HEK293T (cell line): ENCODE results near the gene DHH.

Source experiments
- CTCF ChIA-PET: fragments of 350-600 bp; formaldehyde crosslinking; extraction: SDS; loops from one replicate; lab custom pipeline; 2021; ENCODE audit warnings: antibody characterized with exemption, inconsistent platforms; lab: Yijun Ruan, JAX
- POLR2A ChIA-PET: fragments of 350-600 bp; formaldehyde crosslinking; extraction: SDS; loops from one replicate; lab custom pipeline; 2020; ENCODE audit warnings: antibody characterized with exemption, inconsistent platforms; lab: Yijun Ruan, JAX
- DNase-seq: peaks from one replicate; pipeline ENCODE4 v3.0.0; 2012; ENCODE audit warnings: mixed read lengths; ENCODE audit errors: extremely low spot score
- ARNT ChIP-seq: fragments of 450-650 bp; IDR thresholded peaks from 2 replicates; pipeline ENCODE4 v1.6.1; 2017; ENCODE audit warnings: mild to moderate bottlenecking
- BHLHE40 ChIP-seq: fragments of 450-650 bp; IDR thresholded peaks from 2 replicates; pipeline ENCODE4 v1.6.1; 2016; ENCODE audit warnings: mild to moderate bottlenecking, moderate library complexity, borderline replicate concordance
- CTBP1 ChIP-seq: fragments of 450-650 bp; IDR thresholded peaks from 2 replicates; pipeline ENCODE4 v1.6.1; 2016; ENCODE audit warnings: borderline replicate concordance
- ELF4 ChIP-seq: fragments of 450-650 bp; IDR thresholded peaks from 2 replicates; pipeline ENCODE4 v1.6.1; 2017; ENCODE audit warnings: antibody characterized with exemption
- FOXA1 ChIP-seq: fragments of 450-650 bp; IDR thresholded peaks from 2 replicates; pipeline ENCODE4 v1.6.1; 2016; ENCODE audit warnings: mild to moderate bottlenecking
- FOXK2 ChIP-seq: fragments of 450-650 bp; IDR thresholded peaks from 2 replicates; pipeline ENCODE4 v1.6.1; 2016; ENCODE audit warnings: mild to moderate bottlenecking
- FOXM1 ChIP-seq: fragments of 450-650 bp; IDR thresholded peaks from 2 replicates; pipeline ENCODE4 v1.6.1; 2017; ENCODE audit warnings: mild to moderate bottlenecking, borderline replicate concordance
- HDGF ChIP-seq: fragments of 450-650 bp; IDR thresholded peaks from 2 replicates; pipeline ENCODE4 v1.6.1; 2017; ENCODE audit warnings: antibody characterized with exemption, borderline replicate concordance
- L3MBTL2 ChIP-seq: fragments of 450-650 bp; conservative IDR thresholded peaks from 2 replicates; pipeline ENCODE4 v1.6.1; 2016; ENCODE audit warnings: mild to moderate bottlenecking
- LEF1 ChIP-seq: fragments of 450-650 bp; IDR thresholded peaks from 2 replicates; pipeline ENCODE4 v1.6.1; 2017; ENCODE audit warnings: mild to moderate bottlenecking, borderline replicate concordance
- NFRKB ChIP-seq: fragments of 450-650 bp; IDR thresholded peaks from 2 replicates; pipeline ENCODE4 v1.6.1; 2016; ENCODE audit warnings: mild to moderate bottlenecking, moderate library complexity
- SP1 ChIP-seq: fragments of 450-650 bp; IDR thresholded peaks from 2 replicates; pipeline ENCODE4 v1.6.1; 2017
- SUZ12 ChIP-seq: fragments of 450-650 bp; IDR thresholded peaks from 2 replicates; pipeline ENCODE4 v1.6.1; 2016; ENCODE audit warnings: mild to moderate bottlenecking
- TARDBP ChIP-seq: fragments of 450-650 bp; IDR thresholded peaks from 2 replicates; pipeline ENCODE4 v1.6.1; 2016
- ZNF384 ChIP-seq: fragments of 450-650 bp; IDR thresholded peaks from 2 replicates; pipeline ENCODE4 v1.6.1; 2016
- TF ChIP-seq, protein P1 (sequence below): fragments of 450-650 bp; IDR thresholded peaks from 2 replicates; pipeline ENCODE4 v1.6.1; 2016

The DHH gene

GRCh38 chr12:49091836-49092085 is 2.8 kb downstream of the DHH start:
- POLR2A ChIA-PET = interaction anchor here (0.6 to 1.6 kb wide), 6 partner anchors 10 to 144 kb away, joined by 3 to 18 read pairs (median 5); partner anchors contain the start of genes RHEBL1 and TUBA1B
- no peak for DNase-seq
- CTCF ChIA-PET = interaction anchor here (0.8 to 2.2 kb wide), 6 partner anchors 8 to 132 kb away, joined by 3 to 28 read pairs (median 6); partner anchors contain the start of genes LMBR1L and RHEBL1
- TF ChIP-seq HDGF (no peak), SP1 (no peak), TARDBP (no peak)
- TF ChIP-seq, protein P1, sequence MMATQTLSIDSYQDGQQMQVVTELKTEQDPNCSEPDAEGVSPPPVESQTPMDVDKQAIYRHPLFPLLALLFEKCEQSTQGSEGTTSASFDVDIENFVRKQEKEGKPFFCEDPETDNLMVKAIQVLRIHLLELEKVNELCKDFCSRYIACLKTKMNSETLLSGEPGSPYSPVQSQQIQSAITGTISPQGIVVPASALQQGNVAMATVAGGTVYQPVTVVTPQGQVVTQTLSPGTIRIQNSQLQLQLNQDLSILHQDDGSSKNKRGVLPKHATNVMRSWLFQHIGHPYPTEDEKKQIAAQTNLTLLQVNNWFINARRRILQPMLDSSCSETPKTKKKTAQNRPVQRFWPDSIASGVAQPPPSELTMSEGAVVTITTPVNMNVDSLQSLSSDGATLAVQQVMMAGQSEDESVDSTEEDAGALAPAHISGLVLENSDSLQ = no peak

- CTCF ChIA-PET = interaction anchor here (0.9 to 2.2 kb wide), 5 partner anchors 9 to 38 kb away, joined by 3 to 28 read pairs (median 8); partner anchors contain the start of genes LMBR1L and RHEBL1
- POLR2A ChIA-PET = interaction anchor here (1.2 to 1.6 kb wide), 4 partner anchors 10 to 40 kb away, joined by 4 to 18 read pairs (median 6); partner anchors contain the start of genes RHEBL1 and TUBA1B
- no peak for TF ChIP-seq SP1
- no peak for TF ChIP-seq SUZ12
- no peak for TF ChIP-seq NFRKB
- TF ChIP-seq CTBP1 = no peak
- no peak for DNase-seq
Observed at GRCh38 chr12:49091056-49091835, 3.4 kb downstream of the DHH start.

- no peak for DNase-seq
- POLR2A ChIA-PET = interaction anchor here (2.2 kb wide), 2 partner anchors 26 to 41 kb away, joined by 9 to 28 read pairs; partner anchors contain the start of gene TUBA1B
- CTCF ChIA-PET = interaction anchor here (0.6 to 3.2 kb wide), 4 partner anchors 10 to 20 kb away, joined by 3 to 35 read pairs (median 16); partner anchors contain the start of gene LMBR1L
- TF ChIP-seq FOXA1 (no peak), L3MBTL2 (no peak), FOXM1 (no peak), BHLHE40 (no peak), FOXK2 (no peak), ELF4 (no peak), TARDBP (no peak), LEF1 (no peak), NFRKB (no peak), ZNF384 (no peak), SUZ12 (no peak), ARNT (no peak), CTBP1 (no peak), SP1 (no peak), HDGF (no peak)
- TF ChIP-seq, protein P1 = no peak
Observed at GRCh38 chr12:49089821-49090773, 4.5 kb downstream of the DHH start.

DNA sequence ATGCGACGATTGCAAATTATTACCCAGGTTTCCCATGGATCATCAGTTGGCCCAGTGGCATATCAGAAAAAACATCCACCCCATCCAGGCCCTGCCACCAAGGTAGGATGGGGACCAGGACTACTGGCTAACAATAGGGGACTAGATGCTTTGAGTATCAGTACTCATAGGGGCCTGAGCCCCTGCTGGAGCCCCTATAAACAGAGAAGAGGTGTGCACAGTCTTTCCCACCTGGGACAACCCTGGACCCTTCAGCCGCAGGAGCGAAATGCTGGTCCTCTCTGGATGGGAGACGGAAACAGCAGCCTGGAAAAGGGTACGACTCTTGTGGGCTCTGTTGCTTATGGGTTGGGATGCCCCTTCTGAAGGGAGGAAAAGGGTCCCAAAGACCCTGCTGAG is 5.7 kb downstream of the DHH start:
- POLR2A ChIA-PET = interaction anchor here (1.0 to 3.3 kb wide), 6 partner anchors 11 to 42 kb away, joined by 4 to 28 read pairs (median 8); partner anchors contain the start of genes RHEBL1 and TUBA1B
- no peak for TF ChIP-seq ARNT
- TF ChIP-seq TARDBP = no peak
- TF ChIP-seq SP1 = no peak
- no peak for TF ChIP-seq ELF4
- TF ChIP-seq, protein P1 = no peak
- TF ChIP-seq FOXK2 = no peak
- CTCF ChIA-PET = interaction anchor here (0.6 to 3.3 kb wide), 26 partner anchors 7 to 268 kb away, joined by 3 to 57 read pairs (median 7); partner anchors contain the start of genes DDN, LMBR1L, RHEBL1 and TUBA1B
- no peak for DNase-seq

DNA sequence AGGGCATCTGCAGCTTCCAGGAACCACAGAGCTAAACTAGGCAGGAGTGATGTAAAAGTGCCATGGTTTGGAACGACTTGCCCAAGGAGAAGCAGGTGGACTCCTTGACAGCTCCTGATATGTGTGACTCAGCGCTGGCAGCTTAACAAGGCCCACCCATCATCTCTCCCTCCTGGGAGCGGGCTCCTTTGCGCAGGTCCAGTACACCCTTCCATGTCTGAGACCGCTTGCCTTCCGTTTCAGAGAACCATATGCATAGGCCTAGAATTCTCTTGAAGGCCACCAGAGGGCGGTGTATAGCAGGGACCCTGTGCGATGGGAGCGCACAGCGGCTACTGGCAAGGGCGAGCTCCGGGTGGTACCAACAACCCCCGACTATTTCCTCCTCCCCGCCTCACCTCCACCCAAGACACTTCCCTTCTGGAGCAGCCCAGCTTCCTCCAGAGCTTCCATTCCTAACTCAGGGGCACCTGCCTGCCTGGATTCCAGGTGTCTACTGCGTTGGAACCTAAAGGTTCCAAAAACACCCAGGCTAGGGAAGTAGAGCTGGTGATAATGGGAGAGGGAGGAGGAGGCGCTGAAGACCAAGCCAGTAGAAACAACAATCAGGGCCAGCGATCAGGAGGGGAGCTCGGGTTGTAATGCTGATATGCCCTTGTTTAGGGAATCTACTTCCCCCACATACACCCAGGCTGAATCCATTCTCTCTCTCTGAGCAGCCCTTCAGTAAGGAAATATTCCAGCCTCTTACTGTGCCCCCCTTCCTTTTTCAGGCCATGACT is 6.3 kb downstream of the DHH start:
- CTCF ChIA-PET = interaction anchor here (0.6 to 3.3 kb wide), 31 partner anchors 8 to 730 kb away, joined by 3 to 57 read pairs (median 6); partner anchors contain the start of genes DDN, LMBR1L, RHEBL1 and TUBA1B
- POLR2A ChIA-PET = interaction anchor here (0.9 to 3.3 kb wide), 8 partner anchors 8 to 43 kb away, joined by 3 to 28 read pairs (median 6); partner anchors contain the start of genes LMBR1L, RHEBL1 and TUBA1B
- peak; percentile 86 for DNase-seq
- TF ChIP-seq L3MBTL2 = no peak
- no peak for TF ChIP-seq FOXM1
- no peak for TF ChIP-seq FOXA1
- no peak for TF ChIP-seq TARDBP
- no peak for TF ChIP-seq ZNF384
- TF ChIP-seq HDGF = no peak
- TF ChIP-seq LEF1 = no peak
- no peak for TF ChIP-seq BHLHE40
- no peak for TF ChIP-seq ARNT
- TF ChIP-seq, protein P1 = no peak
- TF ChIP-seq SUZ12 = no peak
- no peak for TF ChIP-seq NFRKB
- no peak for TF ChIP-seq CTBP1
- no peak for TF ChIP-seq ELF4
- TF ChIP-seq FOXK2 = no peak
- no peak for TF ChIP-seq SP1
